ENCODE results near the gene DCDC1. TPM values are rescaled to one million over a fixed set of nuclear protein-coding genes. Genes with fewer than 3 reads are reported as not detected.

The DCDC1 gene
- total RNA-seq, 1 experiment from 2014 or later: not detected

- ATAC-seq (no peak), DNase-seq (ENCODE audit: low read depth, low spot score) (no peak)
- no TSS peak for BruUV-seq (replicated peaks)
- Histone ChIP-seq H3K36me3 (ENCODE audit: control insufficient read depth, insufficient read depth, low read length) (no peaks in the 10 kb centered on the region), H3K9me3 (ENCODE audit: control insufficient read depth, insufficient read depth, low read depth, low read length) (no peaks in the 10 kb centered on the region), H3K27ac (ENCODE audit: low read length) (no peak overlapping the region), H3K4me3 (ENCODE audit: low read depth in 2 of 2, low read length in 2 of 2) (no peak overlapping the region), H3K4me1 (ENCODE audit: control insufficient read depth, insufficient read depth, low read length) (no peaks in the 10 kb centered on the region), H3K27me3 (ENCODE audit: control insufficient read depth, insufficient read depth, low read length) (no peaks in the 10 kb centered on the region)
- CTCF ChIA-PET: no interaction called here
- in situ Hi-C loops (cut with HindIII; ENCODE audit: low pct_unique_long_range_greater_than_20kb, low sequenced_read_pairs): no loop called here
- intact Hi-C loops (cut with micrococcal nuclease; ENCODE audit: unreplicated experiment): loop anchor here (10.0 kb wide), 1 partner anchor 239 kb away; no protein-coding TSS in a partner anchor
- POLR2A ChIA-PET: interaction anchor here (0.6 kb wide), 1 partner anchor 34 kb away, joined by 3 read pairs; no protein-coding TSS in a partner anchor
- TF ChIP-seq CTCF (IDR thresholded peaks at IDR 0.05) (no peak), SIN3A (IDR thresholded peaks at IDR 0.05; ENCODE audit: borderline replicate concordance, insufficient read depth, low read depth, low read length) (no peak), TCF7L2 (IDR thresholded peaks at IDR 0.05; ENCODE audit: low read depth, low read length) (no peak)
Observed at GRCh38 chr11:30853439-30853838, 516.1 kb downstream of the DCDC1 start.

GRCh38 chr11:30852645-30853044 is 516.9 kb downstream of the DCDC1 start:
- DNase-seq (ENCODE audit: low read depth, low spot score): no peak
- ATAC-seq: no peak
- BruUV-seq (replicated peaks): no TSS peak
- ChIA-PET POLR2A (no interaction called here), CTCF (no interaction called here)
- no peaks in the 10 kb centered on the region for H3K36me3 ChIP-seq (ENCODE audit: control insufficient read depth, insufficient read depth, low read length)
- in situ Hi-C loops (cut with HindIII; ENCODE audit: low pct_unique_long_range_greater_than_20kb, low sequenced_read_pairs): no loop called here
- H3K9me3 ChIP-seq (ENCODE audit: control insufficient read depth, insufficient read depth, low read depth, low read length): no peaks in the 10 kb centered on the region
- H3K27ac ChIP-seq (ENCODE audit: low read length): no peak overlapping the region
- no peaks in the 10 kb centered on the region for H3K27me3 ChIP-seq (ENCODE audit: control insufficient read depth, insufficient read depth, low read length)
- no peak overlapping the region for H3K4me3 ChIP-seq (ENCODE audit: low read depth in 2 of 2, low read length in 2 of 2)
- no peak for TF ChIP-seq SIN3A (IDR thresholded peaks at IDR 0.05; ENCODE audit: borderline replicate concordance, insufficient read depth, low read depth, low read length)
- TF ChIP-seq CTCF (IDR thresholded peaks at IDR 0.05): no peak
- intact Hi-C loops (cut with micrococcal nuclease; ENCODE audit: unreplicated experiment): loop anchor here (10.0 kb wide), 1 partner anchor 238 kb away; no protein-coding TSS in a partner anchor
- H3K4me1 ChIP-seq (ENCODE audit: control insufficient read depth, insufficient read depth, low read length): no peaks in the 10 kb centered on the region

- Histone ChIP-seq H3K36me3 (ENCODE audit: control insufficient read depth, insufficient read depth, low read length) (no peaks in the 10 kb centered on the region), H3K27ac (ENCODE audit: low read length) (no peak overlapping the region), H3K27me3 (ENCODE audit: control insufficient read depth, insufficient read depth, low read length) (no peaks in the 10 kb centered on the region), H3K9me3 (ENCODE audit: control insufficient read depth, insufficient read depth, low read depth, low read length) (no peaks in the 10 kb centered on the region), H3K4me1 (ENCODE audit: control insufficient read depth, insufficient read depth, low read length) (no peaks in the 10 kb centered on the region), H3K4me3 (ENCODE audit: low read depth in 2 of 2, low read length in 2 of 2) (no peak overlapping the region)
- ChIA-PET POLR2A (no interaction called here), CTCF (no interaction called here)
- BruUV-seq (replicated peaks): no TSS peak
- no peak for ATAC-seq
- no peak for TF ChIP-seq CTCF (IDR thresholded peaks at IDR 0.05)
- no peak for TF ChIP-seq POLR2AphosphoS5 (IDR thresholded peaks at IDR 0.05; ENCODE audit: low read depth, low read length)
- TF ChIP-seq TCF7L2 (IDR thresholded peaks at IDR 0.05; ENCODE audit: low read depth, low read length): no peak
- TF ChIP-seq SIN3A (IDR thresholded peaks at IDR 0.05; ENCODE audit: borderline replicate concordance, insufficient read depth, low read depth, low read length): no peak
- no peak for TF ChIP-seq REST (IDR thresholded peaks at IDR 0.05; ENCODE audit: insufficient read depth in 1 of 2, low read depth in 2 of 2, low read length in 1 of 2)
- in situ Hi-C loops (cut with HindIII; ENCODE audit: low pct_unique_long_range_greater_than_20kb, low sequenced_read_pairs): no loop called here
- DNase-seq (ENCODE audit: low read depth, low spot score): no peak
- intact Hi-C loops (cut with micrococcal nuclease; ENCODE audit: unreplicated experiment): loop anchor here (10.0 kb wide), 1 partner anchor 237 kb away; no protein-coding TSS in a partner anchor
Observed at GRCh38 chr11:30852091-30852490, 517.4 kb downstream of the DCDC1 start.

All from Panc1 (cell line).